HepG2 (cell line): Measurements from ENCODE around the gene TM4SF1. TPM values are rescaled to one million over a fixed set of nuclear protein-coding genes. Genes with fewer than 3 reads are reported as not detected.

Source experiments
- CBX1 ChIP-seq: IDR thresholded peaks from one replicate; pipeline ENCODE4 v1.6.1; 2016; ENCODE audit warnings: antibody characterized with exemption, low read depth
- CREB1 ChIP-seq, 2 experiments: fragments of 450-650 bp in 1 of 2; IDR thresholded peaks; 2 replicates each; pipeline ENCODE4 v1.6.1; 2016 to 2017; ENCODE audit warnings: control low read depth in 1 of 2, mild to moderate bottlenecking in 1 of 2, missing compliant biosample characterization in 1 of 2, missing genetic modification characterization in 1 of 2
- ERF ChIP-seq: IDR thresholded peaks from 2 replicates; pipeline ENCODE4 v1.6.1; 2018; ENCODE audit warnings: missing biosample characterization, missing genetic modification reagents
- FOXC1 ChIP-seq: sonication (generic); formaldehyde crosslinking; IDR thresholded peaks from 2 replicates; pipeline ENCODE4 v1.8.0; 2022; ENCODE audit warnings: mild to moderate bottlenecking, missing genetic modification reagents, borderline replicate concordance
- HIVEP1 ChIP-seq: sonication (generic); formaldehyde crosslinking; IDR thresholded peaks from 2 replicates; pipeline ENCODE4 v1.4.0; 2020; ENCODE audit warnings: mild to moderate bottlenecking, missing genetic modification reagents
- HOXD1 ChIP-seq: sonication (generic); formaldehyde crosslinking; IDR thresholded peaks from 2 replicates; pipeline ENCODE4 v1.5.0; 2020; ENCODE audit warnings: missing genetic modification reagents
- JUN ChIP-seq: sonication (generic); formaldehyde crosslinking; IDR thresholded peaks from 2 replicates; pipeline ENCODE4 v1.4.0; 2020; ENCODE audit warnings: mild to moderate bottlenecking, missing genetic modification reagents
- KDM3A ChIP-seq: IDR thresholded peaks from 2 replicates; pipeline ENCODE4 v1.6.1; 2018; ENCODE audit warnings: low read depth, missing compliant biosample characterization
- MXI1 ChIP-seq: IDR thresholded peaks from 3 replicates; pipeline ENCODE4 v1.6.1; 2012; ENCODE audit warnings: low read depth, low read length, inconsistent platforms, borderline replicate concordance
- NAIF1 ChIP-seq: sonication (generic); formaldehyde crosslinking; IDR thresholded peaks from 2 replicates; pipeline ENCODE4 v1.5.0; 2020; ENCODE audit warnings: mild to moderate bottlenecking, missing genetic modification reagents, borderline replicate concordance
- POLR2A ChIP-seq, 2 experiments: IDR thresholded peaks; 2 replicates each; pipeline ENCODE4 v1.6.1; 2011; ENCODE audit warnings: low read depth in 2 of 2, low read length in 2 of 2, mild to moderate bottlenecking in 1 of 2, moderate library complexity in 1 of 2; ENCODE audit not compliant: insufficient read depth in 1 of 2
- POLR2AphosphoS2 ChIP-seq: IDR thresholded peaks from 2 replicates; pipeline ENCODE4 v1.6.1; 2011; ENCODE audit warnings: low read depth, low read length, improper control_type of control experiment
- POLR2G ChIP-seq: fragments of 200-400 bp; formaldehyde crosslinking; IDR thresholded peaks from 2 replicates; pipeline ENCODE4 v1.6.1; 2018; ENCODE audit warnings: mild to moderate bottlenecking, low read depth, low read length, moderate library complexity
- SMAD1 ChIP-seq: sonication (generic); formaldehyde crosslinking; IDR thresholded peaks from 2 replicates; pipeline ENCODE4 v1.4.0; 2020; ENCODE audit warnings: missing genetic modification reagents, low read depth, mild to moderate bottlenecking, borderline replicate concordance
- SMAD3 ChIP-seq: sonication (generic); formaldehyde crosslinking; IDR thresholded peaks from 2 replicates; pipeline ENCODE4 v1.4.0; 2020; ENCODE audit warnings: missing genetic modification reagents
- SMARCC2 ChIP-seq: fragments of 450-650 bp; IDR thresholded peaks from 2 replicates; pipeline ENCODE4 v1.6.1; 2017; ENCODE audit warnings: antibody characterized with exemption, mild to moderate bottlenecking
- SMYD3 ChIP-seq: sonication (generic); formaldehyde crosslinking; IDR thresholded peaks from 2 replicates; pipeline ENCODE4 v1.8.1; 2023; ENCODE audit warnings: mild to moderate bottlenecking, missing genetic modification reagents
- SNAPC2 ChIP-seq: sonication (generic); formaldehyde crosslinking; IDR thresholded peaks from 2 replicates; pipeline ENCODE4 v1.8.1; 2022; ENCODE audit warnings: mild to moderate bottlenecking, missing genetic modification reagents
- ZFAT ChIP-seq: sonication (generic); formaldehyde crosslinking; conservative IDR thresholded peaks from 2 replicates; pipeline ENCODE4 v1.8.1; 2023; ENCODE audit warnings: missing genetic modification reagents, inconsistent platforms
- ZFP90 ChIP-seq: sonication (generic); formaldehyde crosslinking; IDR thresholded peaks from 2 replicates; pipeline ENCODE4 v1.8.0; 2022; ENCODE audit warnings: missing genetic modification reagents, mild to moderate bottlenecking, inconsistent platforms, borderline replicate concordance
- ZNF251 ChIP-seq: sonication (generic); formaldehyde crosslinking; IDR thresholded peaks from 2 replicates; pipeline ENCODE4 v1.9.0; 2021; ENCODE audit warnings: mild to moderate bottlenecking, missing genetic modification reagents
- ZNF382 ChIP-seq: sonication (generic); formaldehyde crosslinking; IDR thresholded peaks from 2 replicates; pipeline ENCODE4 v1.5.0; 2020; ENCODE audit warnings: missing genetic modification reagents, mild to moderate bottlenecking, borderline replicate concordance
- ZNF44 ChIP-seq: sonication (generic); formaldehyde crosslinking; IDR thresholded peaks from 2 replicates; pipeline ENCODE4 v1.5.1; 2020; ENCODE audit warnings: mild to moderate bottlenecking, missing genetic modification reagents
- ZNF451 ChIP-seq: sonication (generic); formaldehyde crosslinking; IDR thresholded peaks from 2 replicates; pipeline ENCODE4 v1.5.0; 2020; ENCODE audit warnings: mild to moderate bottlenecking, missing genetic modification reagents
- ZNF713 ChIP-seq: sonication (generic); formaldehyde crosslinking; IDR thresholded peaks from 2 replicates; pipeline ENCODE4 v1.4.0; 2020; ENCODE audit warnings: mild to moderate bottlenecking, missing genetic modification reagents
- ZSCAN31 ChIP-seq: sonication (generic); formaldehyde crosslinking; IDR thresholded peaks from 2 replicates; pipeline ENCODE4 v1.5.0; 2020; ENCODE audit warnings: low read depth, mild to moderate bottlenecking, missing genetic modification reagents
- polyA plus RNA-seq, 8 experiments: library from polyadenylated mRNA; depleted of rRNA in 3 of 8; stranded (reverse) in 7 of 8; unstranded in 1 of 8; fragments of >200 nt; fragmentation: Illumina TruSeq in 4 of 8; extraction: Trizol in 4 of 8; gene quantifications; 2 replicates each; pipeline versions ENCODE4 v1.2.1 to v1.2.3, GENCODE V29; 2011 to 2016; ENCODE audit warnings: low read depth in 4 of 8, missing spikeins in 1 of 8, mixed read lengths in 1 of 8; ENCODE audit not compliant: insufficient read depth in 1 of 8
- total RNA-seq, 5 experiments: library from RNA; depleted of rRNA; stranded (reverse); fragments of >200 nt; fragmentation: Illumina TruSeq; extraction: Trizol; gene quantifications; 2 replicates each; pipeline ENCODE4 v1.2.3, GENCODE V29; 2016; ENCODE audit warnings: low read depth in 1 of 5
- TF ChIP-seq, protein P1 (sequence below): sonication (generic); formaldehyde crosslinking; IDR thresholded peaks from 2 replicates; pipeline ENCODE4 v1.4.0; 2020; ENCODE audit warnings: missing genetic modification reagents

TM4SF1 gene
- total and polyA plus RNA-seq, 2 of the 13 experiments (the other 11 are each of a cell fraction or from before 2014, with no cell fraction given) = 431 to 1,359 TPM

DNA sequence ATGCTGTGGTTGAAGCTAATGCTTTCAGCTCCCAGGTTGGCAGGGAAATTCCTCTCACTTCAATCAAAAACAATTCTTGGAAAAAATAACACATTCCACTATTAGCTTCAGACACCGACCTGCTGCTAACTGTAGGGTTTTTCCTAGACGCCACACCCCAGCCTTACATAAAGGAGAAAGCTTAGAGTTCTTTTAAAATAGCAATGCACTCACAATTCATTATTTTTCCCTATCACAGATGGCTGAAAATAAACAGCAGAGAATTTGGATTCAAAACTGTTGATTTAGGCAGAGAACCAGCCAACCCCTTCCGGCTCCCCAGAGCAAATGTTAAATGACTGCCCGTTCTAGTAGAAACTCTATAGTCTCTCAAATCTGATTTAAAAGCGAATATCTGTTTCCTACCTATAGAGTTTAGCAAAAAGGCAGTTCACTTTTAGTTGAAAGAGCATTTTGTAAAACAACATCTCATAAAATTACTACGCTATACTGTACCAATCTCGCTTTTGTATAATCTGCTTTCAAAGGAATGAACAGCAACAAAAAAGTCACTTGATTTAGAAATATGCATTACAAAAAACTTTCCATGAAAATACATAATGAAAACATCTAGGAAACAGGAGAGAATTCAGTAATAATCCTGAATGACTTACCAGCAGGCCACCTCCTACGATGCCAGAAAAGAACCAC is 586 bp downstream of the TM4SF1 start (continued):
- TF ChIP-seq SMARCC2 (no peak), ZNF451 (no peak), POLR2AphosphoS2 (no peak), ERF (CRISPR knock-in tag) (0 out of 2 replicates have a peak, but pooled peaks have one; percentile 15), CBX1 (no peak), SMAD1 (CRISPR knock-in tag) (no peak), ZFAT (CRISPR knock-in tag) (no peak), ZNF382 (CRISPR knock-in tag) (no peak), POLR2G (no peak), HOXD1 (CRISPR knock-in tag) (no peak), KDM3A (no peak), ZNF251 (CRISPR knock-in tag) (no peak), FOXC1 (CRISPR knock-in tag) (no peak), ZSCAN31 (CRISPR knock-in tag) (0 out of 2 replicates have a peak, but pooled peaks have one; percentile 16), ZNF713 (CRISPR knock-in tag) (no peak), SNAPC2 (CRISPR knock-in tag) (peak; percentile 10; the same call in 1 of the 2 replicates), ZFP90 (no peak), JUN (0 out of 2 replicates have a peak, but pooled peaks have one; percentile 8), ZNF44 (CRISPR knock-in tag) (no peak), SMAD3 (CRISPR knock-in tag) (no peak), SMYD3 (CRISPR knock-in tag) (0 out of 2 replicates have a peak, but pooled peaks have one; percentile 8), HIVEP1 (CRISPR knock-in tag) (no peak), POLR2A (IDR thresholded peaks at IDR 0.05; ENCODE audit: insufficient read depth in 1 of 2, low read depth in 2 of 2, low read length in 2 of 2) (peak in 1 of 2 experiments; percentile 47; a peak in 1 of 4 replicates), NAIF1 (no peak), CREB1 (IDR thresholded peaks at IDR 0.05) (no peak), CREB1 (CRISPR knock-in tag; IDR thresholded peaks at IDR 0.05) (peak; percentile 43), MXI1 (no peak)
- TF ChIP-seq, protein P1, sequence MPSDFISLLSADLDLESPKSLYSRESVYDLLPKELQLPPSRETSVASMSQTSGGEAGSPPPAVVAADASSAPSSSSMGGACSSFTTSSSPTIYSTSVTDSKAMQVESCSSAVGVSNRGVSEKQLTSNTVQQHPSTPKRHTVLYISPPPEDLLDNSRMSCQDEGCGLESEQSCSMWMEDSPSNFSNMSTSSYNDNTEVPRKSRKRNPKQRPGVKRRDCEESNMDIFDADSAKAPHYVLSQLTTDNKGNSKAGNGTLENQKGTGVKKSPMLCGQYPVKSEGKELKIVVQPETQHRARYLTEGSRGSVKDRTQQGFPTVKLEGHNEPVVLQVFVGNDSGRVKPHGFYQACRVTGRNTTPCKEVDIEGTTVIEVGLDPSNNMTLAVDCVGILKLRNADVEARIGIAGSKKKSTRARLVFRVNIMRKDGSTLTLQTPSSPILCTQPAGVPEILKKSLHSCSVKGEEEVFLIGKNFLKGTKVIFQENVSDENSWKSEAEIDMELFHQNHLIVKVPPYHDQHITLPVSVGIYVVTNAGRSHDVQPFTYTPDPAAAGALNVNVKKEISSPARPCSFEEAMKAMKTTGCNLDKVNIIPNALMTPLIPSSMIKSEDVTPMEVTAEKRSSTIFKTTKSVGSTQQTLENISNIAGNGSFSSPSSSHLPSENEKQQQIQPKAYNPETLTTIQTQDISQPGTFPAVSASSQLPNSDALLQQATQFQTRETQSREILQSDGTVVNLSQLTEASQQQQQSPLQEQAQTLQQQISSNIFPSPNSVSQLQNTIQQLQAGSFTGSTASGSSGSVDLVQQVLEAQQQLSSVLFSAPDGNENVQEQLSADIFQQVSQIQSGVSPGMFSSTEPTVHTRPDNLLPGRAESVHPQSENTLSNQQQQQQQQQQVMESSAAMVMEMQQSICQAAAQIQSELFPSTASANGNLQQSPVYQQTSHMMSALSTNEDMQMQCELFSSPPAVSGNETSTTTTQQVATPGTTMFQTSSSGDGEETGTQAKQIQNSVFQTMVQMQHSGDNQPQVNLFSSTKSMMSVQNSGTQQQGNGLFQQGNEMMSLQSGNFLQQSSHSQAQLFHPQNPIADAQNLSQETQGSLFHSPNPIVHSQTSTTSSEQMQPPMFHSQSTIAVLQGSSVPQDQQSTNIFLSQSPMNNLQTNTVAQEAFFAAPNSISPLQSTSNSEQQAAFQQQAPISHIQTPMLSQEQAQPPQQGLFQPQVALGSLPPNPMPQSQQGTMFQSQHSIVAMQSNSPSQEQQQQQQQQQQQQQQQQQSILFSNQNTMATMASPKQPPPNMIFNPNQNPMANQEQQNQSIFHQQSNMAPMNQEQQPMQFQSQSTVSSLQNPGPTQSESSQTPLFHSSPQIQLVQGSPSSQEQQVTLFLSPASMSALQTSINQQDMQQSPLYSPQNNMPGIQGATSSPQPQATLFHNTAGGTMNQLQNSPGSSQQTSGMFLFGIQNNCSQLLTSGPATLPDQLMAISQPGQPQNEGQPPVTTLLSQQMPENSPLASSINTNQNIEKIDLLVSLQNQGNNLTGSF (CRISPR knock-in tag) = no peak
